Measurements from ENCODE around the gene ADO. TPM values are rescaled to one million over a fixed set of nuclear protein-coding genes. Genes with fewer than 3 reads are reported as not detected.
"Not testable (repeated sequence)": the region's sequence is repeated elsewhere in the genome, so short reads cannot be mapped to it uniquely, and the experiment has no call there.

Gene ADO
- total RNA-seq, 1 experiment from 2014 or later = 26.2 TPM

- no peaks in the 10 kb centered on the region for H3K4me1 ChIP-seq (ENCODE audit: control insufficient read depth in 1 of 2, insufficient read depth in 2 of 2, low read length in 2 of 2)
- no peak overlapping the region for H3K4me3 ChIP-seq (replicated peaks in 1 of 2; ENCODE audit: low read depth in 1 of 2, low read length in 2 of 2)
- no TSS peak for BruUV-seq (replicated peaks)
- POLR2A ChIA-PET = no interaction called here
- TF ChIP-seq MAX (IDR thresholded peaks at IDR 0.05) (no peak), TCF7L2 (IDR thresholded peaks at IDR 0.05; ENCODE audit: borderline replicate concordance, extremely low read depth, insufficient read depth, insufficient read length) (no peak), SIN3A (IDR thresholded peaks at IDR 0.05; ENCODE audit: low read depth) (no peak), EZH2 (IDR thresholded peaks at IDR 0.05) (no peak), ZNF274 (IDR thresholded peaks at IDR 0.05; ENCODE audit: low read depth, low read length) (no peak), CBX3 (IDR thresholded peaks at IDR 0.05; ENCODE audit: low read depth) (no peak), POLR2A (IDR thresholded peaks at IDR 0.05; ENCODE audit: borderline replicate concordance, extremely low read depth, insufficient read depth, insufficient read length) (no peak), CTCF (IDR thresholded peaks at IDR 0.05 in 2 of 3, conservative IDR thresholded peaks at IDR 0.05 in 1 of 3; ENCODE audit: borderline replicate concordance in 1 of 3, insufficient read depth in 1 of 3, low read depth in 2 of 3, low read length in 2 of 3) (no peak), POLR2AphosphoS5 (IDR thresholded peaks at IDR 0.05; ENCODE audit: low read depth, low read length) (no peak)
- H4K20me1 ChIP-seq (ENCODE audit: insufficient read depth) = no peaks in the 10 kb centered on the region
- no peak overlapping the region for H3K27ac ChIP-seq (ENCODE audit: low read depth, low read length)
- intact Hi-C loops (cut with micrococcal nuclease) = no loop called here
- H3K36me3 ChIP-seq (ENCODE audit: control insufficient read depth in 1 of 2, insufficient read depth in 2 of 2, low read length in 2 of 2) = no peaks in the 10 kb centered on the region
- no peaks in the 10 kb centered on the region for H3K79me2 ChIP-seq (ENCODE audit: insufficient read depth, low read length)
- H3K9me2 ChIP-seq (ENCODE audit: insufficient read depth) = no peaks in the 10 kb centered on the region
- RAD21 ChIA-PET (ENCODE audit: low non-redundant PET in 1 of 2, low total read pairs in 2 of 2, uncharacterized antibody in 2 of 2, unreplicated experiment in 2 of 2) = no interaction called here
- CTCF ChIA-PET = no interaction called here
- no peak overlapping the region for H2AFZ ChIP-seq (ENCODE audit: low read depth, low read length, poor library complexity, severe bottlenecking)
- no peak overlapping the region for H3K4me2 ChIP-seq (ENCODE audit: low read length)
- no peak overlapping the region for H3K9ac ChIP-seq (ENCODE audit: low read length)
- ATAC-seq (no peak), DNase-seq (ENCODE audit: low read depth, low spot score) (no peak)
- no peaks in the 10 kb centered on the region for H3K27me3 ChIP-seq (ENCODE audit: insufficient read depth, low read length)
- no peaks in the 10 kb centered on the region for H3K9me3 ChIP-seq (ENCODE audit: control insufficient read depth in 1 of 2, insufficient read depth in 1 of 2, low read depth in 1 of 2, low read length in 2 of 2)
These were observed 24.9 kb upstream of the ADO start for GRCh38 chr10:62779487-62780248.

DNA sequence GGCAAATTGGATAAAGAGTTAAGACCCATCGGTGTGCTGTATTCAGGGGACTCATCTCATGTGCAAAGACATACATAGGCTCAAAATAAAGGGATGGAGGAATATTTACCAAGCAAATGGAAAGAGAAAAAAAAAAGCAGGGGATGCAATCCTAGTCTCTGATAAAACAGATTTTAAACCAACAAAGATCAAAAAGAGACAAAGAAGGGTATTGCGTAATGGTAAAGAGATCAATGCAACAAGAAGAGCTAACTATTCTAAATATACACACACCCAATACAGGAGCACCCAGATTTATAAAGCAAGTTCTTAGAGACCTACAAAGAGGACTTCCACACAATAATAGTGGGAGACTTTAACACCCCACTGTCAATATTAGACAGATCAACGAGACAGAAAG lies 20.0 kb upstream of the ADO start:
- H3K9me3 ChIP-seq (ENCODE audit: control insufficient read depth in 1 of 2, insufficient read depth in 1 of 2, low read depth in 1 of 2, low read length in 2 of 2); POLR2A ChIA-PET; H3K36me3 ChIP-seq (ENCODE audit: control insufficient read depth in 1 of 2, insufficient read depth in 2 of 2, low read length in 2 of 2); H3K4me3 ChIP-seq (replicated peaks in 1 of 2; ENCODE audit: low read depth in 1 of 2, low read length in 2 of 2); H3K27ac ChIP-seq (ENCODE audit: low read depth, low read length); H3K9me2 ChIP-seq (ENCODE audit: insufficient read depth); BruUV-seq (replicated peaks); intact Hi-C loops (cut with micrococcal nuclease); RAD21 ChIA-PET (ENCODE audit: low non-redundant PET in 1 of 2, low total read pairs in 2 of 2, uncharacterized antibody in 2 of 2, unreplicated experiment in 2 of 2); H3K27me3 ChIP-seq (ENCODE audit: insufficient read depth, low read length); H2AFZ ChIP-seq (ENCODE audit: low read depth, low read length, poor library complexity, severe bottlenecking); ATAC-seq; DNase-seq (ENCODE audit: low read depth, low spot score); CTCF ChIA-PET; H3K9ac ChIP-seq (ENCODE audit: low read length); H4K20me1 ChIP-seq (ENCODE audit: insufficient read depth); H3K4me2 ChIP-seq (ENCODE audit: low read length); H3K4me1 ChIP-seq (ENCODE audit: control insufficient read depth in 1 of 2, insufficient read depth in 2 of 2, low read length in 2 of 2); H3K79me2 ChIP-seq (ENCODE audit: insufficient read depth, low read length): not testable (repeated sequence)

DNA sequence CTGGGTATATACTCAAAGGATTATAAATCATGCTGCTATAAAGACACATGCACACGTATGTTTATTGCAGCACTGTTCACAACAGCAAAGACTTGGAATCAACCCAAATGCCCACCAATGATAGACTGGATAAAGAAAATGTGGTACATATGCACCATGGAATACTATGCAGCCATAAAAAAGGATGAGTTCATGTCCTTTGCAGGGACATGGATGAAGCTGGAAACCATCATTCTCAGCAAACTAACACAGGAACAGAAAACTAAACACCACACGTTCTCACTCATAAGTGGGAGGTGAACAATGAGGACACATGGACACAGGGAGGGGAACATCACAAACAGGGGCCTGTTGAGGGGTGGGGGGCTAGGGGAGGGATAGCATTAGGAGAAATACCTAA lies 16.2 kb upstream of the ADO start:
- H3K9me3 ChIP-seq (ENCODE audit: control insufficient read depth in 1 of 2, insufficient read depth in 1 of 2, low read depth in 1 of 2, low read length in 2 of 2); intact Hi-C loops (cut with micrococcal nuclease); ATAC-seq; H3K4me3 ChIP-seq (replicated peaks in 1 of 2; ENCODE audit: low read depth in 1 of 2, low read length in 2 of 2); H4K20me1 ChIP-seq (ENCODE audit: insufficient read depth); H3K9ac ChIP-seq (ENCODE audit: low read length); H3K4me1 ChIP-seq (ENCODE audit: control insufficient read depth in 1 of 2, insufficient read depth in 2 of 2, low read length in 2 of 2); H3K4me2 ChIP-seq (ENCODE audit: low read length); H3K36me3 ChIP-seq (ENCODE audit: control insufficient read depth in 1 of 2, insufficient read depth in 2 of 2, low read length in 2 of 2); H3K79me2 ChIP-seq (ENCODE audit: insufficient read depth, low read length); H3K9me2 ChIP-seq (ENCODE audit: insufficient read depth); H3K27ac ChIP-seq (ENCODE audit: low read depth, low read length); CTCF ChIA-PET; RAD21 ChIA-PET (ENCODE audit: low non-redundant PET in 1 of 2, low total read pairs in 2 of 2, uncharacterized antibody in 2 of 2, unreplicated experiment in 2 of 2); H2AFZ ChIP-seq (ENCODE audit: low read depth, low read length, poor library complexity, severe bottlenecking); DNase-seq (ENCODE audit: low read depth, low spot score); POLR2A ChIA-PET; BruUV-seq (replicated peaks); H3K27me3 ChIP-seq (ENCODE audit: insufficient read depth, low read length): not testable (repeated sequence)
